GM18873 (cell line): Measurements from ENCODE around the gene PTGDR2.

Experiments used
- ATAC-seq: cut with Tn5 transposase; IDR thresholded peaks from one replicate; pipeline ENCODE4 v1.9.1; 2021; ENCODE audit warnings: mild to moderate bottlenecking, moderate library complexity, moderate number of reproducible peaks; ENCODE audit not compliant: unreplicated experiment, low FRiP score

The PTGDR2 gene

DNA sequence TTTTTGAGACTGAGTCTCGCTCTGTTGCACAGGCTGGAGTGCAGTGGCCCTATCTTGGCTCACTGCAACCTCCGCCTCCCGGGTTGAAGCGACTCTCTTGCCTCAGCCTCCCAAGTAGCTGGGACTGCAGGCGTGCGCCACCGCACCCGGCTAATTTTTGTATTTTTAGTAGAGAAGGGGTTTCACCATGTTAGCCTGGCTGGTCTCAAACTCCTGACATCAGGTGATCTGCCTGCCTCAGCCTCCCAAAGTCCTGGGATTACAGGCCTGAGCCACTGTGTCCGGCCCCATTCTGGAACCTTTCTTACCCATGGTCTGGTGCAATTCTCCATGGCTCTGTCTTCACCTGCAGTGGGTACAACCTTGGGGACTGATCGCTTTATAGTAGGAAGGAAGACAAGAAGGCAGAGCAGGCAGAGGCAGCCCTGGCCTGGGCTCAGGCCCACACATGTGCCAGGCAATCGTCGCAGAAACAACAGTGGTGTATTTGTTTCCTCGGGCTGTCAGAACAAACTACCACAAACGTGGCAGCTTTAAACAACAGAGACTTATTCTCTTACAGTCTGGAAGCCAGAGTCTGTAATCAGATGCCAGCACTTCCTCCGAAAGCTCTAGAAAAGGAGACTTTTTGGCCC lies 4.0 kb upstream of the PTGDR2 start:
- ATAC-seq, result no peak

DNA sequence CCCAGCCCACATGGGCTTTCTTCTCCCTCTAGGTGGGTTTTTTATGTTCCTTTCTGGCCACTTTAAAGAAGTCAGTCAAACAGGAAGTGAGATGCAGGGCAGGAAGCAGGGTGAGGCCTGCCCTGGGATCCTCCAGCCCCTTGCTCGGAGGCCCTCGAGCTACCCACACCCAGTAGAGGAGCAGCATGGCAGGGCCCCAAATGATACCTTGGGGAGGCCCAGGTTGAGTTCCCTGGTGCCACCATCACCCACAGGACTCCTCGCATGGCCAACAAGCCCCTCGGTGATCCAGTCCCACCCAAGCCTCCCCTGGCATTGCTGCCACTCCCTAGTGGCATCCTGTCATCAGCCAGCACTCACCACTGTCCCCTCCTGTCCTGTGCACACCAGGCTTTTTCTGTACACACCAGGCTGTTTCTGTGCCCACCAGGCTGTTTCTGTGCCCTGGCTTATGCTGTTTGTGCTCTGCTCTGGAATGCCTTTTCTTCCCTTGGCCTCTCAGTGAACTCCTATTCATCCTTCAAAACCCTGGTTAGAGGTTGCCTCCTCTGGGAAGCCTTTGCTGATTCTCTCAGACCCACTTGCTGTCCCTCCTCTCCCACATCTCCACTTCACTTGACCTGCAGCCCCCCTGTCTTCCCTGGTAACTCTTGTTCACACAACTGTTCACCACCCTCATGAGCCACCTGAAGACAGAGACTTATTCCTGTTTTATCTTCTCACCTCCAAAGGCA lies 3.1 kb upstream of the PTGDR2 start:
- ATAC-seq, result no peak

DNA sequence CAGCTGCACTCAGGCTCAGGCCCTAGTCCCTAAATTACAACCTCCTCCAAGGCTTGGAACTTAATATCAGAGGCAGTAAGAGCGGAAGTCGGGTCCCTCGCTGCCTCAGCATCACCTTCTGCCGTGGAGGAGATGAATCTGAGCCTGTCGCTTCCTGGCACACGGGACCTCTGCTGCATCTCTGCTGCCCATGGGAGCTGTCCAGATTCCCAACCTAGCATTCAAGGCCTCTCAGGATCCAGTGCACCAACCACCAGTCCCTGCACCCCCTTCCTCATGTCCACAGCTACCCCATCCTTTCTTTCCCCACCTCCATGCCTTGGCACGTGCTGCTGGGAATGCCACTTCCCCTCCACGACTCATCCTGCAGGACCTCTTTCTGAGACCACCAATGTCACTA lies 2.5 kb upstream of the PTGDR2 start:
- no peak for ATAC-seq

DNA sequence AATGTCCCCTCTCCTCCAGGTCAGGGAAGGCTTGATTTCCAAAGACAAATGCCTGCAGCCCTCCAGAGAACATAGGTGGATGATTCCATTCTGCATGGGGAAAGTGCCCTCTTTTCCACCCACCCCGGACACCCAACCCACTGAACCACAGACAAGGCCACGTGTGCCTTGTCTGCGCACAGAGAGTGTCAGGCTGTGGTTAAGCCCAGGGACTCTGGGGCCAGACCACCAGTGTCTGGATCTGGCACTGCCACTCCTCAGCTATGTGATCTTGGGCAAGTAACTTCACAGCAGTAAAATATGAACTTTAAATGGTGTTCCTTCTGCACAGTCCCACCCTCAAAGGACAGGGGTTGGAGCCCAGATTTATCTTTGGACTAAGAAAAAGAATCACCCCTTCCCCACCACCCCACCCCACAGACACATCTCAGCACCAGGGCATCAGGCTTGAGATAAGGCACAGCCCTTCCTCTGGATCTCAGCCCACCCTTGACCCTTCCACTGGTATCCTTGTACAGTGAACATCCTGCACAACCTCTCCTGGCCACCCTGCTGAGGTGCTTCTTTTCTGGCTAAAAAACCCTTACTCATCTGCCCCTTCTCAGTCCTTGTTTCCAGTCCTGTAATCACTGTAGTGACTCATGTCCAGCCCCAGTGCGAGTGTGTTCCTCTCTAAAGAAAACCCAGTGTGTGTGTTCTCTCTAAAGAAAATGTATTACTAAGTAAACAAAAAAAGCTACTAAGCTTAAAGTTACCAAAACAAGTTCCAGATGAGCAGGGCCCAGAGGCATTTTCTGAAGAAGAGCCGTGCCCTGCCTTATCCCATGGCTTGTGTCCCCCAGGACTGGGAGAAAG lies 1.9 kb upstream of the PTGDR2 start:
- no peak for ATAC-seq

DNA sequence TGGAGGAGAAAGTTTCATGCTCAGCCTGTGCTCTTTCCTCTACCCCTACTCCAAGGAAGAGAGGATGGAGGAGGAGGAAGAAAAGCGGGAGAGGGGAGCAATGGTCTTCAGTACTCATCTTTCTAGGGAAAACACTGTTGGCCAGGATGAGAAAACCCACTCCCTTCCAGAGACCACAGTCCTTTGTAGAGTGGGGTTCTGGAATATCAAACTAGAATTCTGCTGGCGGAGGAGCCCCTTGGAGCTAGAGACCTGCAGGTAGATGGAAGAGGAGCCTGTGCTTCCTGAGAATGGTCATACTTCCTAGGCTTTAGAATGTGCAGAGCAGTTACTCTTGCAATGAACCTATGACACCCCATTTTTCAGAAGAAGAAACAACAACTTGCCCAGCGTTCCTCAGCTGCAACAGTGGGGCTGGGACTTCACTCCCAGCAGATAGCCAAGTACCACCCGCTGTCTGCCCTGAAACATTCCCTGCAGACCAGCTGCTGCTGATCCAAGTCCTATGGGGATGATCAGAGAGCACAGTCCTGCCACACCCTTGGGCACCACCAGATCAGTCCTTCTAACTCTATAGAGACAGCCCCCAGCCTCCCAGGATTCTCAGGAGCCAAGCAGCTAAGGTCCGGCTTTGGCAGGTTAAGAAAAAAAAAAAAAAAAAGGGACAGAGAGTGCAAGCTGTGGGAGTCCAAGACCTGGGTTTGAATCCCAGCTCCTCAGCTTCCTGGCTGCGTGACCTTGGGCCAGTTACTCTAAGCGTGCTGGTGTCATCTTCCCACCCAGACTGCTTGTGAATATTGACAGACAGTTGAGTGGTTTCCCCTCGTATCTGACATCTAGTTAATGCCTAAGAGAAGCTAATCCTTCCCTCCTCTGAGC lies 664 bp downstream of the PTGDR2 start:
- no peak for ATAC-seq

DNA sequence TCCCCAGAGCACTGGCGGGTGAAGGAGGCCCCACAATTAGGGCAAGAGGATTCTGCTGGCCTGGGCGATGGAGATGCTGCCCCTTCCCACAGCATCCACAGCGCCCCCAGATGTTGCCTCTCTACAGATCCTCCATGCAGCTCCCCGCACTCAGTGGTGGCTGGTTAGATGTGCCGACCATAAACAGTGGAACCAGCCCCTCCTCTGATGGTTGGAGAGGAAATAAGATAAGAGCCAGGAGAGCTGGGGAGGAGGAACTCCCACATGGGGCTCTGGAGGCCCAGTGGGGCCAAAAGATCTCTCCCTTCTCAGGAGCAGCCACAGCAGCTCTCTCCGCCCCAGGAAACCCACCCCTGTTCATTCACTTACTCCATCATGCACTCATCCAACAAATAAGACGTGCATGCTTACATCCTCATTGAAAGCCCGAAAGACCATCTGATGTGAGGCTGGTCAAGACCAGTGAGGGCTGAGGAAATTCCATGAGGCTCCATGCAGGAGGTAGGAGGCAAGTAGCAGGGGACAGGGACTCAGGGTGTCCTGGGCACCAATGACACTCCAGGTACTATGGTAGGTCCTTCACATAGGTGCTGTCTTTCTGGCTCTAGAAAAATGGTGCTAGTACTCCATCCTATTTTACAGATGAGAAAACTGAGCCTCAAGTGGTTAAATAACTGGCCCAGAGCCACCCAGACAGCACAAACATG lies 1.5 kb downstream of the PTGDR2 start:
- ATAC-seq, result no peak

DNA sequence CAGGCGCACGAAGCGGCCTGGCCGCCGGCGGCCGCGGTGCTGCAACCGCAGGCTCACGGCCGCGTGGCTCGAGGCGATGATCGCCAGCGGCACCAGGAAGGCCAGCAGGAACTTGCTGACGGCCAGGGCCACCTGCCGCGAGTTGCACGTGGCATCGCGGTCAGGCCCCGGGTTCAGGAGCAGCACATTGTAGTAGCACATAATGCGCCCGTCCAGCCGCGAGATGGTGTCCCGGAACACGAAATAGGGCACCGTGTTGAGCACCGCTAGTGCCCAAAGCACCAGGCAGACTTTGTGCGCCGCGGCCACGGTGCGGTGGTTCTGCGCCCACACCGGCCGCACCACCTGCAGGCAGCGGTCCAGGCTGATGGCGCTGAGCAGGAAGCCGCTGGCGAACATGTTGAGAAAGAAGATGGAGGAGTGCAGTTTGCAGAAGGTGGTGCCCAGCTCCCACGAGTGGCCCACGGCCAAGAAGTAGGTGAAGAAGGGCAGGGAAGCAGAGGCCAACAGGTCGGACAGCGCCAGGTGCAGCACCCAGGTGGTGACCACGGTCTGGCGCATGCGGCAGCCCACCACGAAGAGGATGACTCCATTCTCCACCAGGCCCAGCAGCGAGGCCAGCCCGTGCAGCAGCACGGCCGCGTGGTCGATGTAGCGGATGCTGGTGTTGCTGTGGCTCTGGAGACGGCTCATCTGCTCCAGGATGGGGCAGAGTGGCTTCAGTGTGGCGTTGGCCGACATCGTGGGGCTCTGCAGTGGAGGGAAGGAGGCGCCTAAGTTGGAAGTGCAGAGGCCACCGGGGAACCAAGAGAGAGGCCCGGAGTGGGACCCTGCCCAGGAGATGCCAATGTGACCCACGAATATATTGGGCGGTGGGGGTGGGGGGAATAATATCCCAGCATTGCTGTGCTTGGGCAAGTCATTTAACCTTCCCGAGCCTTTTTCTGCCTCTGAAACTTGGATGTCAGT lies 2.5 kb downstream of the PTGDR2 start:
- no peak for ATAC-seq

DNA sequence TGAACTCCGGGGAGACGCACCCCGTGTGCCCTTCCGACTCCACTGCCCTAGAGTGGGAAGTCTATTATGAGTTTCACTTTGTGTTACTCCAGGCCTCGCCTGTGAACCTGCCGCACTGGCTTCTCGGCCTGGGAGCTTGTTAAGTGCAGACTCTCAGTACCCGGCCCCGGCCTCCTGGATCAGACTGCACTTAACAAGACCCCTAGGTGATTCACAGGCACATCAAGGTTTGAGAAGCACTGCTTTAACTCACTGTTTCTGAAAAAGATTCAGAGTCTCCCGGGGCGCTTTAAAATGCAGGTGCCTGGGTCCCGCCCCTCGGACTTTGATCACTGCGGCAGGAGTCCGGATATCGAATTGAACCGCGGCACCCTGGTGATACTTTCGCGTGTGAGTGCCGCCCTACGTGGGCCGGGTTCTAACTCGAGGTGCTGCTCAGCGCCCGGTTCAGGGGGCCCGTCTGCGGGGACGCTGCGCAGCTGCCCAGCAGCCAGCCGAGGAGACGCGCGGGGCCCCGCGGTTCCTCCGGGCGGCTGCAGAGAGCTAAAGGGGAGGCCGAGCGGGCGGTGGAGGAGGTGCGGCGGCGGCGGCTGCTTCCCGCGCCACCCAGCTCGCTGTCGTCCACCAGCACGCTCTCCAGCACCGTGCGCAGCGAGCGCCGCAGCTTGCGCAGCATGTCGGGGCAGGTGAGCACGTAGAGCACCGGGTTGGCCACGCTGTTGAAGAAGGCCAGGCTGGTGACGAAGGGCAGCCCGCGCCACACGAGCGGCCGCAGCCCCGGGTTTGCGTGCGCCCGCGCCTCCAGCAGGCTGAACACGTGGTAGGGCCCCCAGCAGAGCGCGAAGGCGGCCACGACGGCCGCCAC lies 3.4 kb downstream of the PTGDR2 start:
- no peak for ATAC-seq

DNA sequence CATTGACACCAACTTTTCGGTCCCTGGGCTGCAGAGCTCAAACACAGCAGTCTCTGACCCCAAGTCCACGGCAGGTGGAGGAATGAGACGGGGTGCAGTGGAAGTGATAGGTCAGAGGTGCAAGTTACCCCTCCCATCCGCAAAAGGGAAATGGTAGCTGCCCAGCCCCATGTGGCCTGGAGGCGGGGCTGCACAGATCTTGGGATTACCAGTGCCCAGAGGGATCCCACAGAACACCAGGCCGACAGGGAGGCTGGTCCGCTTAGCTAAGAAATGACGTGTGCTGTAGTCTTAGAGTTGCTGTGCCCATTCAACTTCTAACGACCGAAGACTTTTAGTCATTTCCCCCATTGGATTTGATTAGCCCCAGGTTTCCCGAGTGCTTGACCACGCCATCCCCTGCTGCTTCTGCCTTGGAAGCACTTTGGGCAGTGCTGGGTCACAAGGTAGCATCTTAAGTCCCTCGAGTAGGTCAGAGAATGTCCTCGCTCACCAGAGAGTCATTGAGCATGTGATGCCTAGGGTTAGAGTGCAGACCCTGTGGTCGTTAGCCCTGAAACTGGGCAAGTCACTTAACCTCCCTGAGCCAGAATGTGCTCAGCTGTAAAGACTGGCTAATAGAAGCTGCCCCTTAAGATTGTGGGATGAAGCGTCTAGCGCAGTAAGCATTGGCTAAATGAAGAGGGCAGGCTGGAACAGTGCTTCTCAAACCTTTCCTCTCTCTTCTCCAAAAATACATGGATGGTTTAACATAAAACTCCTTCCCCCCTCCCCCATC lies 4.2 kb downstream of the PTGDR2 start:
- no peak for ATAC-seq

DNA sequence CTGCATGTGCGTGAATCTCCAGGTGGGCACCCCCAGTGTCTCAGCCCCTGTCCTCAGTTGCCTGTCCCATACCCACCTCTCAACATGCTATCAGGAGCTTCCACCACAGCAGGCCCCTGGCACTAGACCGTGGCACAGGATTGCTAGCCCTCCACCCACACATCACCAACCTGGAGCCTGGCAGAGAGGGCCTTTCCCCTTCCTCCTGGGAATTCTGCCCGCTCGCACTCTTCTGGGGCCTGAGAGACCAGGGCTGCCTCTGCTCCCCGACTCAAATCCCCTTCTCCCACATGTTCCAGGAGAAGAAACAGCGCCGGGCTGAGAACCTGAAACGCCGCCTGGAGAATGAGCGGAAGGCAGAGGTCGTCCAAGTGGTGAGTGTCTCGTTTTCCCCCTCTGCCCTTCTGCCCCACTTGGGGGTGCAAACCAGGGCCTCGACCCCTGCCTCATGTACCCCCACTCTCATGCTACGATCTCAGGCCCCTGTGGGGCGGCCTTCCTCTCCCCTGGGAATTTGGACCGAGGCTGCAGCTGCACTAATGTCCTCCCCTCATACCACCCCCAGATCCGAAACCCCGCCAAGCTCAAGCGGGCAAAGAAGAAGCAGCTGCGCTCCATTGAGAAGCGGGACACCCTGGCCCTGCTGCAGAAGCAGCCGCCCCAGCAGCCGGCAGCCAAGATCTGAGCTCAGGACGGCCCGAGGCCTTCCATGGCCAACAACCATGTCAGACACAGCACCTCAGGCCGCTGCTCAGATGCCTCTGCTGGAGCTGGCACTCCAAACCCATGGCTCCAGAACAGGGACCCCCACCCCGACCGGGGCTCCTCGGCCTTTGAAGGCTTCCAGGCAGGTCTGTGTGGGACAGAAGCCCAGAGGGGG lies 5.9 kb downstream of the PTGDR2 start:
- no peak for ATAC-seq

DNA sequence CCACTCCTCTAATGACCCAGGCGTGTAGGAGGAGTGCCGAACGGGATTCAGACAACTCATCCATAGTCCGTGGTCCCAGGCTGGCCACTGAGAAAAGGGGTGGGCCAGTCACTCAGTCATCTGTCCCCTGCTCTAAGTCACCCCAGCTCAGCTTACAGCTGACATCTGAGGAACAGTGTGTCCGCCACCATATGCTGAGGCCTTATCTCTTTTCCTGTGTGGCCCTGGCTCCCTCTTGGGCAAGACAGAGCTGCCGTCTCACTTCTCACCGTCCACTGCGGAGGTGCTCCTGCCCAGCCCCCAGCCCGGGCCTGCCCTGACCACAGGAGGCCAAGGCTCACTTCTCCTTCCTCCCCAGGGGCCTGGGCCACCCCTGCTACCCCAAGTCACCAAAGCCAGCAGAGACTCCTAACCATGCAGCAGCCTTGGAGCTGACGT lies 7.0 kb downstream of the PTGDR2 start:
- ATAC-seq, result no peak

DNA sequence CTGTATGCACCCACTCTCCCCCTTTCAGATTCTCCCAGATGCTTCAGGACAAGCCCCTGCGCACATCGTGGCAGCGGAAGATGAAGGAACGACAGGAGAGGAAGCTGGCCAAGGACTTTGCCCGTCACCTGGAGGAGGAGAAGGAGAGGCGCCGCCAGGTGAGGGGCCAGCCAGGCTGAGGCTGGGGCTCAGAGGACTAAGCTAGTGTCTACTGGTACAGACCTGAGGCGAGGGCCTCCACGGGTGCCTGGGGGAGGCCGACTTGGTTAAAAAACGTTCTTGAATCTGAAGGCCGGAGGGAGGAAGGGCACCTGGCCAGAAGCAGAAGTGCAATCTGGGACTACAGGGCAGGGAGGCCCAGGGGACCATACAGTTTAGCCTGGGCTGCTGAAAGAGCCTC lies 7.9 kb downstream of the PTGDR2 start:
- no peak for ATAC-seq

DNA sequence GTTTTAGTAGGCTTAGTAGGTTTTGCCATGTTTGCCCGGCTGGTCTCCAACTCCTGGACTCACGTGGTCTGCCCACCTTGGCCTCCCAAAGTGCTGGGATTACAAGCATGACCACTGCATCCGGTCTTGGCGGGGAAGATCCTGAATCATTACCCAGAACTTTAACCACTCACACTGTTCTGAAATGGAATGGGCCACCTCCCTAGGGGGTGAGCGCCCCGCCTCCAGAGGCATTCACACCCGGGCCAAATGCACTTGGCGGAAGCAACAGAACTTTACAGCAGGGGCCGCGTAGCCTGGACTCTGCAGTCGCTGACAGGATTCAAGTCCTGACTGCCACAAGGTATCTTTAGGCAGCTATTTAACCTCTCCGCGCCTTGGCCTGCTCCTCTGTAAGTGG lies 8.5 kb downstream of the PTGDR2 start:
- no peak for ATAC-seq

DNA sequence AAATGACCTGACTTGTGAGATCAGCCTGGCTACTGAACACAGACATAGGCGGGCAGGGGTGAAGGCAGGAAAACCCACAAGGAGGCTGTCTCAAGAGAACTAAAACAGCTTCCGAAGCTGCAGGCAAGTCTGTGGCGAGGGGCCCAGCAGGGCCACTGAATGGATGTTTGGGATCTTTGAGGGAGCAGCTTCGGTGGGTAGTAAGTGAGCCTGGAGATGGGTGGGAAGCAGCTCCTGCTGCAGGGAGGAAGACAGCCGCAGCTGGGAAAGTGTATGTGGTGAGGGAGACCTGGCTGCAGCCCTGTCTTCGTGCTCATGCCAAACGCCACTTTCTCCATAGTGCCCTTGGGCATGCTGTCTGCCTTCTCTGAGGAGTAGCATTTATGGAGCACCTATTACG lies 10.4 kb downstream of the PTGDR2 start:
- ATAC-seq, result no peak

DNA sequence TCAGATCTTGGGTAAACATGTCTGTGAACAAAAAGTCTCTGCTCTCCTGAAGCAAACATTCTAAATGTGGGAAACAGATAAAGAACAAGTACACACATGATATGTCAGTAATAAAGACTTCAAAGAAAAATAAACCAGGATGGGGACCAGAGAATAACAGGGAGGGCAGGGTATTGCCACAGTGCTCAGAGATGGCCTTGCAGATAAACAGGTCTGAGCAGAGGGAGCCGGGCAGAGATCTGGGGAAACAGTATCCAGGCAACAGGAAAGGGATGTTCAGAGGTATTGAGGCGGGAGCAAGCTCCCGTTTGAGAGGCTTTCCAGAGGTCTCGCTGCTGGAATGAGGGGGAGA lies 10.9 kb downstream of the PTGDR2 start:
- ATAC-seq, result no peak
